Measurements from ENCODE around the gene MAMLD1.
A peak's percentile ranks its signal among the peaks of the same experiment; 100 is the strongest.
"Not testable (repeated sequence)": the region's sequence is repeated elsewhere in the genome, so short reads cannot be mapped to it uniquely, and the experiment has no call there.

MAMLD1 gene, protein sequence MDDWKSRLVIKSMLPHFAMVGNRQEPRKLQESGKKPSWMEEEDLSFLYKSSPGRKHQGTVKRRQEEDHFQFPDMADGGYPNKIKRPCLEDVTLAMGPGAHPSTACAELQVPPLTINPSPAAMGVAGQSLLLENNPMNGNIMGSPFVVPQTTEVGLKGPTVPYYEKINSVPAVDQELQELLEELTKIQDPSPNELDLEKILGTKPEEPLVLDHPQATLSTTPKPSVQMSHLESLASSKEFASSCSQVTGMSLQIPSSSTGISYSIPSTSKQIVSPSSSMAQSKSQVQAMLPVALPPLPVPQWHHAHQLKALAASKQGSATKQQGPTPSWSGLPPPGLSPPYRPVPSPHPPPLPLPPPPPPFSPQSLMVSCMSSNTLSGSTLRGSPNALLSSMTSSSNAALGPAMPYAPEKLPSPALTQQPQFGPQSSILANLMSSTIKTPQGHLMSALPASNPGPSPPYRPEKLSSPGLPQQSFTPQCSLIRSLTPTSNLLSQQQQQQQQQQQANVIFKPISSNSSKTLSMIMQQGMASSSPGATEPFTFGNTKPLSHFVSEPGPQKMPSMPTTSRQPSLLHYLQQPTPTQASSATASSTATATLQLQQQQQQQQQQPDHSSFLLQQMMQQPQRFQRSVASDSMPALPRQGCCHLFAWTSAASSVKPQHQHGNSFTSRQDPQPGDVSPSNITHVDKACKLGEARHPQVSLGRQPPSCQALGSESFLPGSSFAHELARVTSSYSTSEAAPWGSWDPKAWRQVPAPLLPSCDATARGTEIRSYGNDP

DNA sequence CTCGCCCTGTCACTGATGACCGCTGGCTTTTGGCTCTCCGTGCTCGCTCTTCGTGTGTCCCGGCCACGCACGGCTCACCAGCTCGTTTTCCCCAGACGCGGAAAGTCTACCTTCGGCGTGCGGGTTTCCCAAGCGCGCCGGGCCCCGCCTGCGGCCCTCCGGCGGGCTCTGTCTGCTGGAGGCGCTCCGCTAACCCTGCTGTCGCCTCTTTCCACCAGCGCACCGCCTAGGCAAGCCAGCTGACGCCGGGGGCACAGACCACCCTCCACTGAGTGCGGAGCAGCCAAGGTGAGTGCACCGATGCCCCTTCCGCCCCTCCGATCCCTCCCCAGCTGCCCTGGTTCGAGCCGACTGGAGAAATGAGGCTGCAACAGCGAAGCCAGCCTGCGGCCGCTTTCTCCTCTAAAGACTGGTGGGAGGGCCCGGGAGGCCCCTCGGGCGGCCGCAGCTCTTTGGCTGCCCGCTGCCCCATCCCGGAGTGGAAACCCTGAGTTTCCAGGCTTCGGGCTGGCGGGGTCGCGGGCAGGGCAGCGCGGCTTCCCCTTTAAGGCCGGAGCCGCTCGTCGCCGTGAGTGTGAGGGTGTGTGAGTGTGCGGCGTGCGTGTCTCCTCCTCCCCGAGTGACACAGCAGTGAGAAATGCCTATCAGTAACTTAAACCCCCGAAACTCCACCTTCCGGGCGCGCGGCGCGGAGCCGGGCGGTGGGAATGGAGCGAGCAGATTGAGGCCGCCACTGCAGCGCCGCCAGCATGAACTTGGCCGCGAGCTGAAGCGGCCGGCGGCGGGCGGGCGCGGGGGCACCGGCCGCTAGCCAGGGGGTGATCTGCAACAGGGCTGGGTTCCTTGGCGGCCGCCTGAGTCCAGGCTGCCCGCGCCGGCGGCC lies at the start of gene MAMLD1:
TSS of gene MAMLD1 (plus strand) at position 719 of the 883 bp plus-strand sequence. CDS start 82,200 bp downstream, outside the sequence.
- DNase-seq: peak in 10 of 14 donors; percentile 4 to 58 (median 33)

DNA sequence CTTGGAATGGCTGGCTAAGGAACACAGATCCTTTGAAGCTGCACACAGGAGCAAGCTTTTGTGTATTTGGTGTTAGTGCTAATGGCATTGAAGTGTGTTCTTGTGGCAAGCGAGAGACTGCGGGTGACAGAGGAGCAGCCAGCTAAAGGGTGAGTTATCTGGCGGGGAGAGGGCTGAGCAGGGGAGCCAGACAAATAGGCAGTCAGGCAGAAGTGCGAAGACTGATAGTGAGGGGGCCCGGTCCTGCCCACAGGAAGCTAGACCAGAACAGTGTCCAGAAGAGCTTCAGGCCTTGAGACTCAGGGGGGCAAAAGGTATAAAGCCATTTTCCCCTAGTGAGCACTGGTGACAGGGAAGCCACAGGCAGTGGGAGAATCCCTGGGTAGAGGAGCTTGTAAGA lies 49.6 kb upstream of the MAMLD1 start:
- no peak for DNase-seq

DNA sequence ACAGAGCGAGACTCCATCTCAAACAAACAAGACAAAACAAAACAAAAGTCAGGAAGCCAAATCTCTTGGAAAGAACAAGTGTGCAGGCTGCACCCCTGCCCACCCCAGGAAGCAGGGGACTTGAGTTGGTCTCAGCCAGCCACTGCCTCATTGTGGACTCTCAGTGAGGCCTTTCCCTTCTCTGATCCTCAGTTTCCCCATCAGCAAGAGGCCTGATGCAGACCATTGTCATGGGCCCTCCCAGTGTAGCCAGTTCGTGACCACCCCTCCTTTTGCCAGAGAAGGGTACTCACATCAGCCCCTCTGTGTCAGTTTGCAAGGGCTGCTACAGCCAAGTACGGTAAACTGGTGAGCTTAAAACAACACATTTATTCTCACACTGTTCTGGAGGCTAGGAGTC lies 48.9 kb upstream of the MAMLD1 start:
- DNase-seq: no peak

DNA sequence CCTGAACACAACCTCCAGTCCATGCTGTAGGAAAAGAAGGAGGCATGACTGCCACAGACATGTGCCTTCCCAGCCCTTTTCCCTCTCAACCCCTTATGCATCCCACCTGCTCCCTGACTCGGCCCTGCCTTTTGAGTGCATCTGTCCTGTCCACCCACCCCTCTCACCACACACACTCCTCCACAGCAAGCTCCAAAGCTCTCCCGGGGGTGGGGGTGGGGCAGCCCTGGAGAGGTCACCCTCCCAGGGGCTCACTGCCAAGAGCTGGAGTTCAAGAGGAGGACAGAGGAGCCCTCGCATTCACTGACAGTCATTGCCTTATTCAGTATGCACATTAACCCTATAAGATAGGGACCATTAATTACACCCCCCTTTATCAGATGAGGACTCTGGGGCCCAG lies 46.6 kb upstream of the MAMLD1 start:
- DNase-seq: no peak

DNA sequence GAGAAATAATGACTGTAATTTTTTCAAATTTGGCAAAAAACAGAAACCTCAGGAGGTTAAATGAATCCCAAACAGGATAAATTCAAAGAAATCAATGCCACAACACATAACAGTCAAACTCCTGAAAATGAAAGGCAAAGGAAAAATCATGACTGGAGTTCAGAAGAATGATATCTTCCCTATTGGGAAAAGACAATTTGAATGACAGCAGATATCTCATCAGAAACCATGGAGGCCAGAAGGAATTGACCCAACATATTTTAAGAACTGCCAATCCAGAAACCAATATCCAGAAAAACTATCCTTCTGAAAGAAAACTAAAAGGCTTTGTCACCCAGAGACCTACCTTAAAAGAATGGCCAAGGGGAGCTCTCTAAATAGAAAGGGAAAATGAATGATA lies 40.1 kb upstream of the MAMLD1 start:
- DNase-seq: no peak

DNA sequence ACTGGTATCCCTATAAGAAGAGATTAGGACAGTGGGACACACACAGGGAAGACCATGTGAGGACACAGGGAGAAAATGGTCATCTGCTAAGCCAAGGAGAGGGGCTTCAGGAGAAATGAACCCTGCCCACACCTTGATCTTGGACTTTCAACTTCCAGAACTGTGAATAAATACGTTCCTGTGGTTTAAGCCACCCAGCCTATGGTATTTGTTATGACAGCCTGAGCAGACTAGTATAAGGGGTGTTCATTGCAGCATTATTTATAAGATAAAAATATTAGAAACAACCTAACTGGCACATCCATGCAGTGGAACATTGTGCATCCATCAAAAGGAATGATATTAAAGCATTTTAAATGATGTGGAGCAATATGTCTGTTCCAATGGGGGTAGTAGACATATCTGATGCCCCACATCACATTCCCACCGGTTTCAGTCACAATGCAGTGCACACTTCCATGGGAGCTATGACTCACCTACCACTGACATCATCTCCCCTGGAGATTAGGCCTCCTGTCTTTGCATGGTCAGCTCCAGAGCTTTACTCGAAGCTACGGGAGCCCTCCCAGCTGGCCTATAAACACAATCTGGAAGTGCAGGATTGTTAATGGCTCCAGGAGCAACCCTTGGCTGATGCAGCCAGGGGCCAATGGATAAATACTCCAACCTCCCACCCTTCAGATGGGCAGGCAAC lies 38.9 kb upstream of the MAMLD1 start:
- no peak for DNase-seq

DNA sequence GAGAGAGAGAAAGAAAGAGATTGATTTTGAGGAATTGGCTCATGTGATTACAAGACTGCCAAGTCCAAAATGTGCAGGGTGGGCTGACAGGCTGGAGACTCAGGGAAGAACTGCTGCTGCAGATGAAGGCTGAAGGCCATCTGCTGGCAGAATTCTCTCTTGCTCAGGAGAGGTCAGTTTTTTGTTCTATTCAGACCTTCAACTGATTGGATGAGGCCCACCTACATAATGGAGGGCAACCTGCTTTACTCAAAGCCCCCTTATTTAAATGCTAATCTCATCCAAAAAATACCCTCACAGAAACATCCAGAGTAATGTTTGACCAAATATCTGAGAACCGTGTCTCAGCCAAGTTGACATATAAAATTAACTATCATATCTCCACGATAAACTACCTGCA lies 38.2 kb upstream of the MAMLD1 start:
- DNase-seq: no peak

DNA sequence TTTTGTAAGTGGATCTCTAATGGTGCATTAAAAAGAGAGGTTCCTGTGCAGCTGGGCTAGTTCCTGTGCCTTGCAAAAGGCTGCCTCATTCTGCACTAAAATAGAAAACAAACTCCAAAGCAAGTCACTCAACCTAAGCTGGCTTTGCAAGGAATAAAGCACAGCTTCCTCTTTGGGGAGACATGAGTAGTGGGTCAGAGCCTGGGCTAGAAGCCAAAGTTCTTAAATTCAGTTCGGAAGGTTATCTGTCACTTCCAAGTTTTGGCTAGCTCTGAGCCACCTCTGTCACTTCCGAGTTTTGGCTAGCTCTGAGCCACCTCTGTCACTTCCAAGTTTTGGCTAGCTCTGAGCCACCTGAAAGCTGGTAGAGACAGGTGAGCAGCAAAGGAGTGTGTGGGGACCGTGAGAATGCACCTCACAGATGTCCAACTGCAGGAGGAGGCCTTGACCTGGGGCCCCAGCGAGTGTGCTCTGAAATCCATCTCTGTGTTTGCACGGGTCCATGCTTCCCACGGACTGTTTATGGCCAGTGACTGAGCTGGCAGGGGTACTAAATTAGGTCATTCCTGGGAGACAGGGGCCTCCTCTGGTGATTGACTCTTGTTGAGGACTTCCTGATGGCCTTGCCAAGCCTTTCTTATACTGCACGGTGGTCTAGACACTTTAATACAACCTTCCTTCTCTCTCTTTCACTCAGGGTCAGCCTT lies 36.4 kb upstream of the MAMLD1 start:
- DNase-seq: no peak

DNA sequence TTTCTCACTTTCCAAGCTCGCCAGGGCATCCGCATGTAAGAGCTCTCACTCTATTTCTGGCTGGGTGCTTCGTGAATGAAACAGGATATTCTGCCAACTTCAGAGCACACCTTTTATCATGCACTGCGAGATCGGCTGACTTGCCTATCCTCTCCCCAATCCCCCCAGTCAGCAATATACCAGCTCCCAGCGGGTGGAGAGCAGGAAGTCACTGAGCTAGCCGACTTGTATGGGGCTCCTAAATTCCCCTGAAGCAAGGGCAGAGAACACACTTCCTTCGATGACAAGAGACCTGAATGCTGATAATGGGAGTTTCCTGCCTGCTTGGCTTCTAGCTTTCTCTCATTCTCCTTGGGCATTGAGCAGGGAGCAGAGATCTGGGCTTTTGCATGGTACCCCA lies 33.8 kb upstream of the MAMLD1 start:
- no peak for DNase-seq

DNA sequence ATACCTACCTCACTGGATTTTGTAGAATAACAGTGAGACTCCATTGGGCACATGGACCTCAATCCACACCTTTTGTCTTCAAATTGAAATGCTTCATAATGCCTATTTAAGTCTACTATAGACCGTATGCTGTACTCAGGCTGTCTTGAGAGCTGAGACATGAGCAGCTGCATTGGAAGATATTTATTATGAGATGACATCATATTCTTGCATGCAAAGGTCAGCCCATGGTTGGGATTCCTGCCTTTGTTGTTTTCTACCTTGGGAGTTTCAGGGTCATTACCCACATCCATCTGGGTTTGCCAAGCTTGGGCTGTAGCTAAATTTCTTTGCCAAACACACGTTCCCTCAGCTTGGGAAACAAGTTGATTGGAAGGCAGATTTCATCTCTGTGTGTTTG lies 33.2 kb upstream of the MAMLD1 start:
- DNase-seq: no peak

DNA sequence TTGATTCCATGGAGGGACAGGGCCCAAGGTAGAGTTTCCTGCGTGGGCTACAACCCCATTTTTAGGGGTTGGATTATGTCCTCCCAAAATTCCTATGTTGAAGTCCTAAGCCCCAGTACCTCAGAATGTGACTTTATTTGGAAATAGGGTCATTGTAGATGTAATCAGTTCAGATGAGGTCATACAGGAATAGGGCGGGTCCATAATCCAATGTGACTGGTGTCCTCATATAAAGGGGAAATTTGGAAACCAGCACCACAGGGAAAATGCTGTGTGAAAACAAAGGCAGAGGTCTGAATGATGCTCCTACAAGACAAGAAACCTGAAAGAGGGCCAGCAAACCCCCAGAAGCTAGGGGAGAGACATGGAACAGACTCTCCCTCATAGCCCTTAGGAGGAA lies 31.1 kb upstream of the MAMLD1 start:
- DNase-seq: no peak

DNA sequence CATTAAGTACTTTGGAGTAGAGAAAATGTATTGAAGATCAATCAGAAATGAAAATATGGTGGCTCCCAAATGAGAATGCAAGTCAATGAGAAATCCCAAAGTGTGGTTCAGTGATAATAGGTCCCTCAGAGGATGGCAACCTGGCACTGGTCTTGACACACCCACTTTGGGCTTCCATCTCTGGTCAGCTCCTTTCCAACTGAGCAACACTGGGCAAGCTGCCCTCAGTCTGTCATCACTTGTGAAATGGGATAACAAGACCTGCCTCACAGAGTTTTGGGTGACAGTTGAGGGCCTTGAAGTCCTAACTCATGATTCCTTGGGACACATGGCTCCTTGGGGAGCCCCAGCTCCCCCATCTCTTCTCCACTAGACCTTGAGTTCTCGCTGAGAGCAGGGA lies 29.0 kb upstream of the MAMLD1 start:
- DNase-seq: no peak

DNA sequence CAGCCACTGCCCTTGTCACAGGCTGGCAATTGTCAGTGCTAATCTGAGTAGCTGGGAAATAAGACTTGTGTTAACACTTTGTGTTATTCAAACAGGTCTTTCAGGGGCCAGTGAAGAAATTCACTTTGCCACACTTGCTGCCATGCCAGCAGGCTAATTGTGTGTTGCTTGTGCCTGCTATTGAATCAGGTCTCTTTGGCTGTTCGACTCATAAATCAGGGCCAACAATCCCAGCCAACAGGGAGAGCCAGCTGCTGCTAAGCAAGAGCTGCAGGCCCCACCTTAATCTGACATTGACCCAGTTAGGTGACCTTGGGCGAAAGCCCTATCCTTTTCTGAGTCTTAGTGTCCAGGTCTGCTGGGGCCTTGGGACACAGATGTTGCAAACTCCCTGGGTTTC lies 28.1 kb upstream of the MAMLD1 start:
- DNase-seq: no peak

DNA sequence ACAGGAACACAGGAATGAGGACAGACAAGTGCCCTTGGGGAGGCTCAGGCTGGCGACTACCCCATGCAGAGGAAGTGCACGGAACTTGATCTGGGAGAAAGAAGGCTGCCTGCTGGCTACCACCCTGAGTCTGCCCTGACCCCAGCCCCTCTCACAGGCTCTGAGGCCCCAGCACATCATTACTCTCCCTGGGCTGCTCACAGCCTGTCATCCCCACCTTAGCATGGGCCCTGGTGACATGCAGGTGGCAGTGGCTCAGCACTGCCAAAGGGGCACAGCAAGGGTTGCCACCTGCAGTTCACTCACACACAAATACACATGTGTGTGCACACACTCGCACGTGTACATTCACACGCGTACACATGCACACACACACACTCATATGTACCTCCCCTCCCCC lies 26.1 kb upstream of the MAMLD1 start:
- no peak for DNase-seq

DNA sequence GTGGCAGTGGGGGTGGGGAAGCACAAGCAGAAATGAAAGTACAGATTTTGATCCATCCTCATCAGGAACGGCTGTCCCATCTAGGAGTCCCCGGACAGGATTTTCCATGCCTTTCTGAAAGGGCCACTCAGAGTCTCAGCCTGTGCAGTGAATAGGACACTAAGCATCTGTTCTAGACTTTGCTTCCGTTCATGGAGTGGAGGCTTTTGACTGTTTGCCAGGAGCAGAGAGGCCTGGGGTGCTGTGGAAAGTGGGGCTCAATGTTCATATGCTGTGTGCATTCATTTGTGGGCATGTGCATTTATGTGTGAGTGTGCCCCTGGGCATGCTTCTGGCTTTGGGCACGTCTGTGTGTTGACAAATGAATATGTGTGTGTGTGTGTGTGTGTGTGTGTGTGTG lies 25.6 kb upstream of the MAMLD1 start:
- DNase-seq: no peak

DNA sequence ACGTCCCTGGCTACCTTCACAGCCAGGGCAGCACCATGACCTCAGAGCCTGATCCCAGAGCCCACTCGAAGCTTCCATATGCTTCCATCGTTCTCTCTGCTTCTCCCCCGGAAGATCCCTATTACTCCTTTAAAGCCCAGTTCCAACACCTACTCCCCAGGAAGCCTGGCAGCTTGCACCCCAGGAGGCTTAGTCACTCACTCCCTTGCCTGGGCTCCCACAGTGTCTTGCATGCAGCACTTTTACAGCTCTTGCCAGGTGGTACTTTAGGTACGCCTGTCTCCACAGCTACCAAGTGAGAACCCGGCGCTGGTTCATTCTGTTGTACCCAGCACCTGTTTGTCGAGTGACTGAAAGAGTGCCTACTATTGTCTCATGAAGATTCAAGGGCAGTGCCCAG lies 24.5 kb upstream of the MAMLD1 start:
- DNase-seq: no peak

DNA sequence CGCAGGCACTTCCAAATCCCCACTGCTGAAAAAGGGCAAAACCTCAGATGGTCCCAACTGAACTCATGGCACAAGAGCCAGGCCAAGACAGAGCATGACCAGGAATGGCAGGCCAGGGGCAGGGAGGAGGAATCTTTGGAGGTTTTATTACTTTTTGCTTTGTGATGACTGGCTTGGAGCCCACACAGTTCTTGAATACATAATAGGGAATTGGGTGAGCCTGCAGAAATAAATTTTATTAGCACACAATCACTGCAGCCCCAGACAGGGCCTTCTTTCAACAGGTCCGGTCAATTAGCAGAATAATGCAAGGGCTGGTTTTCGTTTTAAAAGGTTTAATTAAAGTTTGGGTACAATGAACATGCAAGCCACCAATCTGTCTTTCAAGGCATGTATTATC lies 23.4 kb upstream of the MAMLD1 start:
- DNase-seq: no peak

DNA sequence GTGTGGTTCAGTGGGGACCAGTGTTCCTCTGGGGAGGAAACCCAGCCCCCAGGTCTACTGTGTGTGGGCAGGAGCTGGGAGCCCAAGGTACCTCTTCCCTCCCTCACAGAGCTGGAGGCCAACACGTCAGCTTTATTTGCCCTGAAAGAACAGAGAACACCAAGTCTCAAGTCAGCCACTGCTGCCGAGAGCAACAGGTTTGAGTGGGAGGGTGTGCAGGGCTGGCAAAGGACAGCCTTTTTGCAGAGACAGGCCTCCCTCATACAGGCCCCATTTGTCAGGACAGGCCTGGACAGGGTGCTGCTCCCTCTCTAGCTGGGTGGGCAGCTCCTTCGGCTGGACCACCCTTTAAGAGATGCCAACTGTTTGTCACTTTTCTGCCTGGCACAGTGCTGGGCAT lies 22.8 kb upstream of the MAMLD1 start:
- DNase-seq: not testable (repeated sequence)

DNA sequence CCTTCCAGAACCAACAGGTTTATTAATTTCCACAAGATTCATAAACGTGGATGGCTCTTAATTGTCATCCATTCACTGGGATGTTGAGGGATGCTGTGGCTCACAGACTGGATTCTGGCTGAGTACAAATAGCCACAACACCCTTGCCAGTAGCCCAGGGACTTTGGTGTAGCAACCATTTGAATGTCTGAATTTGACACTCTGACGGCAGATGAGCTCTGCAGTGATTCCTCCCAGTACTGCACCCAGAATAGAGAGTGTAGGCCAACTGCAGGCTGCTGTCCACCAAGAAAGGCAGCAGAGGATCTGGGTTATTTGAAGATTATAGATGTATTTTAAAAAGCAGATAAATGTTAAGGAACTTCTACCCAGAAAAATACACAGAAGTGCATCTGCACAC lies 15.6 kb upstream of the MAMLD1 start:
- no peak for DNase-seq

DNA sequence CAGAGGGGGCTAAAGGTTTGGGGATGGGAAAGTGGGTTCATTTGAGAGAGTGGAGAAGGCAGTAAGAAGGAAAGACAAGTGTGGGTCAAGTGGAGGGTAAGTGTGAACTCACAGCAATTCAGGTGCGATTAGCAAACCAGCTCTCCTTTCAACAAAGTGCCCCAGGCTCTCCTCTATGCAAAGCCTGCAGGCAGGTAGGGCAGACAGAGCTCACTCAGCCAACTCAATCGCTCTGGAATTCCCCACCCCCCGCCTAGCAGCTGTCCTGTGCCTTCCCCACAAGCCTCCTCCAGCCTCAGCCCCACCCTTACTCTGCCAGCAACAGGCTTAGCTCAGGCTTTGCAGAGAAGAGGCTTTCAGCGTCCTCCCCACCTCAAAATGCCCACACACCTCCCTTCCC lies 14.8 kb upstream of the MAMLD1 start:
- DNase-seq: no peak

DNA sequence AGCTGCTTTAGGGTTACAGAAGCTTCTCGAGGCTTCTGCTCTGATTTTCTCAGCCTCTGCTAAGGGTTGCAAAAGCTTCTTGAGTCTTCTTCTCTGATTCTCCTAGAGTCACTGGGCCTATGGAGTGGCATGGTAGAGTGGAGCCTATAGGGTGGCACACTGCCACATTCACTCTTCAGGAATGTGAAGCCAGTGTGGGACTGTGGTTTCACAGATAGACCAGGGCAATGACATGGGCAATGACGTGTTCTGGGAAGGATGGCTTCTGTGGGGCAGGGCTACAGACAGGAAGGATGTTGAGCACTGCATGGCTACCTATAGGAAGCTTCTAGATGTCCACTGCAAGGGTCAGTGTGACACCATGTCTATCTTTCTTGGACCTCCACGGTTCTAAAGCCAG lies 11.0 kb upstream of the MAMLD1 start:
- DNase-seq: no peak

DNA sequence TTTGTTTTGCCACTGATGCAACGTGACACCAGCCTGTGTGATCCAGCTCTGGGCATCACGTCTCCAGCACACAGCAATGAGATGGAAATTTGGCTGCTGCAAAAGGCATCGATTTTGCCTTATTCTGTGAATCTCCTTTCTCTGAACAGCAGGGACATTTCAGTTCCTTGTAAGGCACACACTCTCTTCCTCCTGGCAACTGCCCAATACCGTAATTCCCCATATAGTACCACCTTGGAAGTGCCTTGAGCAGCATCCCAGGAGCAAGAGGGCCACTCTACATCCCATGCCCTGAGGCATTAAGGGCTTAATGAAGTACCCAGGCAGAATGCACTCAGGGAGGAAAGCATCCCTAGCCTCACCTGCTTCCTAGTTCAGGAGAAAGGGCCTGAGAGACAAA lies 10.5 kb upstream of the MAMLD1 start:
- no peak for DNase-seq
